ENCODE data around the gene ARG2.
A peak's percentile ranks its signal among the peaks of the same experiment; 100 is the strongest.
"Not testable (repeated sequence)": the region's sequence is repeated elsewhere in the genome, so short reads cannot be mapped to it uniquely, and the experiment has no call there.

ARG2 gene

DNA sequence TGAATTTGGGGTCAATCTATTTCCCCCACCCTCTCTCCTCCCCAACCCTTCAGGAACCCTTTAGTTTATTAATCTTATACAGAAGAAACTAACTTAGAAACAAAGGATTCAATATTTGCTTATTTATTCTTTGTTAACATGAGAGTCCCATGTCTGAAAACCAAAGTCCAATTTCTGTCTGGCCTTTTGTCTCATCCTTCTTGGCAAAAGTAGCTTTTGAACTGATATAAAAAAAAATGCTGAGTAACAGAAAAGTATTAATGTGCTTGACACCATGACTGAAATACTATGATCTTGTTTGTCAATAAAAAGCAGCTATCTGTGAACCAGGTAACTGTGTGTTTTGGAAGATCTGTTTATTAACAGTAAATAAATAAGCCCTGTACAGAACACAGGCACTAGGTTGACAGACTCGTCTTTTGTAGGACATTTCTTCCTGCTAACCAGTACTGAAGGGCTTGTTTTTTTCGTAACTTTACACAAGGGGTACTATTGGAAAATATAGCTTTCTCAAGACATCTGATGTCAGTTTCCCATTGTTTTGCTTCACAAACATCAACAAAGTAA, 30.4 kb upstream of the ARG2 start:
- DNase-seq, result no peak

- DNase-seq, result not testable (repeated sequence)
Measured at GRCh38 chr14:67593650-67594049, 26.1 kb upstream of the ARG2 start.

- DNase-seq, result no peak
Measured at GRCh38 chr14:67595392-67595791, 24.3 kb upstream of the ARG2 start.

- DNase-seq, result peak; percentile 85
Measured at GRCh38 chr14:67599698-67600561, 19.8 kb upstream of the ARG2 start, which contains the start of gene PIGH. PIGH (minus strand) TSS chr14:67600268; CDS start chr14:67600203, 65 bp downstream.

GRCh38 chr14:67600562-67600974, 19.2 kb upstream of the ARG2 start:
- not testable (repeated sequence) for DNase-seq

DNA sequence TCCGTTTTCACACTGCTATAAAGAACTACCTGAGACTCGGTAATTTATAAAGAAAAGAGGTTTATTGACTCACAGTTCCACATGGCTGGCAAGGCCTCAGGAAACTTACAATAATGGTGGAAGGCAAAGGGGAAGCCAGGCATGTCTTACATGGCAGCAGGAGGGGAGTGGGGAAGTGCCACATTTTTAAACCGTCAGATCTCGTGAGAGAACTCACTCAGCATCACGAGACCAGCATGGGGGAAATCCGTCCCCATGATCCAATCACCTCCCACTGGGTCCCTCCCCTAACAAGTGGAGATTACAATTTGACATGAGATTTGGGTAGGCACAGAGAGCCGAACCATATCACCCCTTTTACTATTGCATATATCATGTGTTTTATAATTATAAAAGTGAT, 17.6 kb upstream of the ARG2 start:
- no peak for DNase-seq

- DNase-seq, result no peak
Measured at GRCh38 chr14:67602995-67603545, 16.6 kb upstream of the ARG2 start.

DNA sequence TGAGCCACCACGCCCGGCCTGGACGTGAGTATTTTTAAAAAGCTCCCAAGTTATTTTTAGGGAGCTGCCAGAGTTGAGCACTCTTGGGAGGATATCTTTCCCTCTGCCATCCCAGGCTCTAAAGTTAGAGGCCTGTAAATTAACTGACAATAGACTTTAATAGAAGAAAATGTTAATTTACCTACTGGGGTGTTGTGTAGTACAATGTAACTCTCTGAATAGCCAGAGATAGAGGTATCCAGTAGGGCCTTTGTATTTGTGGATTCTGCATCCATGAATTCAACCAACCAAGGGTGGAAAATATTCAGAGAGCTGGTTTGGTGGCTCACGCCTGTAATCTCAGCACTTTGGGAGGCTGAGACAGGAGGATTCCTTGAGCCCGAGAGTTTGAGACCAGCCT, 12.1 kb upstream of the ARG2 start:
- DNase-seq, result no peak

- DNase-seq, result no peak
Measured at GRCh38 chr14:67609642-67610310, 9.9 kb upstream of the ARG2 start.

- DNase-seq, result peak; percentile 16
Measured at GRCh38 chr14:67610491-67610890, 9.2 kb upstream of the ARG2 start.

DNA sequence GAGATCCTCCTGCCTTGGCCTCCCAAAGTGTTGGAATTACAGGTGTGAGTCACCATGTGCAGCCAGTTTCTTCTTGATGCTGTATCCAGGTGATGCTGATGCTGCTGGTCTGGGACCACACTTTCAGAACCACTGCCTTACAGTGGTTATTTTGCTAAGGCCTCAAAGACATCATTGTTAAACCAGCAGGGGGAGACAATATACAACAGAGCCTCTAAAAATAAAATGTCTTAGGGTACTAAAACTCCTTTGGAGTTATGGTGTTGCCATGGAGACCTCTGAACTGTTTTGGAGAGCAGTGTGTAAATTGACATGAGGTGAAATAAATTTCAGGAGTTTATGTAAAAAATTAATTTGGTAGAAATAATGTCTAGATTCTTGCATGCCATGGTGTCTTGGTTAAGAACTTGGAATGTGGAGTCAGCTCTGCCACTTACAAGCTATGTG, 1.1 kb upstream of the ARG2 start:
- DNase-seq, result peak; percentile 76

DNA sequence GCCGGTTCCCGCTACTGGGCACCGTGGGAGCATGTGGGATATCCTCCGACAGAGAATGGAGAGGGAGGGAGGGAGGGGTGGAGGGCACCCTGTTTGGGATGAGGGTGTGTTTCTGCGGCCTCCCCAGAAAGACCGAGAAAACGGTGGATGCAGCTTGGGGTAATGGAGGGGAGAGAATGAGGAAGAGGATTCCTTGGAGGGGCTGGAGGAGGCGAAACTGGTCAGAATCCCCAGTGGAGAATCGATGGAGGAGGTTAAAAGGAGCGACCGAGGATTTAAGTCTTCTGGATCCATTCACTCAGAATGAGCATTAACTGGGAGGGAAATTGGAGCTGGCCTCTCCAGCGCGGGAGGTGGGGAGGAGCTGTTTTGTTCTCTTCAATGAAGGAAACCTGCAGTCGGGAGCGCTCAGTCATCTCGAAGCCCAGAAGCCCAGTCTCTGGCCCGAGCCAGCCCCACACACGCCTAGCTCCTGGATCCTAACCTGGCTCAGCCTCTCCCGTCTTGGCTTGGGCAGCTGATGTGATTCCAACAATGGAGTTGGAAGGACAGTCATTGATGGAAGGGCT, 581 bp downstream of the ARG2 start:
- no peak for DNase-seq

DNA sequence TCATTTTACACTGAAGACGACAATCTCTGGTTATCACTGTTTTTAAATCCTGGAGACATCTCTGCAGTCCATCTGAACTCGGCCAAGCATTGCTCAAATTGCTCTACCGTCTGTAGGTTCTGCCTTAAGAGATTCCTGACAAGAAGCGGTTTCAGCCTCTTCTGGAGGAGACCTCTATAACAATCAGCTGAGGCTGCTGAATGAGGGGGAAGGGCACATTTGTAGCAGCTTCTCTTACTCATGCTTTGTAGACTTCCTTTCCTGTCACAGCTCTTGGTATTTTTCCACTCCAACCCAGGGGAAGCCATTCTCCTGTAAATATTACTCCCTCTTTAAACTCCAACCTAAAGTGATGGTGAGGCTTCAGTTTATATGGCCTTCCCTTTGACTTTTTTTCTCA, 3.0 kb downstream of the ARG2 start:
- DNase-seq, result peak; percentile 28

DNA sequence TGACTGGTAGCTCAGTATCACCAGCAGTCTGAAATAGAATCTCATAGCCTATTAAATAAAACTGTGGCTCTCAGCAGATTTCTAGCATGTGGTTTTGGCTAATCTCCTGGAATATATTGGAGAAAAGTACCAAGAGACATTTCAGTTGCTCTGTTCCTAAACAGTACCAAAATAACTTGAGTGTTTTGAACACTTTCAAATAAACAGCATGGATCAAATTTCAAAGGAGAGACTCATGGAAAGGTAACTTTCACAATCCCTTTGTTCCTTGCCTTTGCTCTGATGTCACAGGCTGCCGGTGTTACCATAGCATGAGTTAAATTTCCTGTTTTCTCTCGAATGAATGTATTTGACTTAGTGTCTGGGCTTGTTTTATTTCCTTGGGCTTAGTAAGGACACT, 3.4 kb downstream of the ARG2 start:
- DNase-seq, result no peak

GRCh38 chr14:67626131-67626530, 6.4 kb downstream of the ARG2 start:
- not testable (repeated sequence) for DNase-seq

- DNase-seq, result no peak
Measured at GRCh38 chr14:67627519-67627918, 7.8 kb downstream of the ARG2 start.

- DNase-seq, result no peak
Measured at GRCh38 chr14:67630186-67630585, 10.5 kb downstream of the ARG2 start.

- DNase-seq, result no peak
Measured at GRCh38 chr14:67630938-67631337, 11.2 kb downstream of the ARG2 start.

DNA sequence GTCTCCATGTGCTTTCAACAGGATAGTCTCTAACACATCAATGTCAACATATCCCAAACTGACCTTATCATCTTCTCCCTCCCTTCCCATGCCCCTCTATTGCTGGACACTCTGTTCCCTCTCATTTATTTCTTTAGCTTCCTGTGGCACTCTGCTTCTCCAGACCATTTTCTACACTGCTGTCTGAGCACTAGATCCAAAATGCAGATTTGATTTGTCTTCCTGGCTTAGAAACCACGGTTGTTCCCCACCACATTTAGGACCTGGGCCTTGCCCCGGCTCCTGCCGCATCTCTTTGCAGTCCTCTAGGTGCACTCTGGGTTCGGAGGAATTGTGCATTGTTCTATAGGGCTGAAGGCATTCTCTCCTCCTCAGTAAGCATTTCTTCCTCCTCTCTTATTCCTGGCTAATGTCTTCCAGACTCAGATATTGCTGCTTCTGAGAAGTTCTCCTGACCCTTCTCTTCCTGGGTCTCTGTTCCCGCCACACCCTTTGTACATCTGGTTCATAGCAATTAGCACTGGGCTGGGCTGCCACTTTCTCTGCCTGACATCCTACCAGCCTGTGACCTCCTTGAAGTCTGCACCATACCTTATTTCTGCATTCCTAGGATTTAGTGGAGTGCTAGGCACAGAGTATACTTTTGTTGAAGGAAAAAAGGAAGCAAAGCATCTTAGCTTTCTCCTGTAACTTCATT, 13.9 kb downstream of the ARG2 start:
- DNase-seq, result no peak

DNA sequence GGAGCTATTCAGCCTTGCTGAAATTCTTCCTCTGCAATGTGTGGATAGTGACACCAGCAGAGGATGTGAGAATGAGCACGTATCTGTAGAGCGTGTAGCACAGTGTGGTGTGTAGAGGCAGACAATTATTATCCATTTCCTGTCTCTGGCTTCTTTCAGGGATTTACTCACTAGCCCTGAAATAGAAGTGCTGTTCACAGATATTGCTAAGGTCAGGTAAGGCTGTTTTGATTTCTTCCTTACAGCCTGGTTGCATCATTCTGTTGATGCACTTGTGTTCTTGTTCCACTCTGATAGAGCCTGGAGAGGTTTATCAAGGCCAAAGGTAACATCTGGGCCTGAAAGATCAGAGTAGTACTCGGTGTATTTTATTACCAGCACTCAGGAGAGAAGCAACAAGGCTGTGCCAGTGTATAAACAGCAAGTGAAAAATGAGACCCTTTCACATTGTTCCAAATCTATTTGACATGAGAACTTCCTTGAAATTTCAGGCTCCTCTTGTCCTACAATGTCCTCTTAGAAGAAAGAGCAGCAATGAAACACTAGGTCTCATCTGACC, 16.7 kb downstream of the ARG2 start:
- DNase-seq, result no peak

DNA sequence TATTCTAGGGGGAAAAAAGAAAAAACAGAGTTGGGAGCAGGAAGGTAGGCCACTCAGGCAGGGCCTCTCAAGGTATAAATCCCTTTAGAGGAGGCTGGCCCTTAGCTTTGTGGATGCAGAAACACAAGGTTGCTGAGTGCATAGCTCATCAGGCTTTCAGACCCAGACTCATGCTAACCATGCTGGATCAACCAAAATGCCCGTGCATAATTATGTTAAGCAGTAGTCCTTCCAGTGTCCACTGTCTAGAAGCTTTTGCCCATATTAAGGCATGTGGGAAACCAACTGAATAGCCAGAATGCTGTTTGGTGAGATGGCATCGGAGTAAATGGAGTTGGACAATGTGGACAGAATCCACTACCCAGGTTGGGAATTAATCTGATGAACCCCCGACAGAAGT, 18.9 kb downstream of the ARG2 start:
- DNase-seq, result no peak

DNA sequence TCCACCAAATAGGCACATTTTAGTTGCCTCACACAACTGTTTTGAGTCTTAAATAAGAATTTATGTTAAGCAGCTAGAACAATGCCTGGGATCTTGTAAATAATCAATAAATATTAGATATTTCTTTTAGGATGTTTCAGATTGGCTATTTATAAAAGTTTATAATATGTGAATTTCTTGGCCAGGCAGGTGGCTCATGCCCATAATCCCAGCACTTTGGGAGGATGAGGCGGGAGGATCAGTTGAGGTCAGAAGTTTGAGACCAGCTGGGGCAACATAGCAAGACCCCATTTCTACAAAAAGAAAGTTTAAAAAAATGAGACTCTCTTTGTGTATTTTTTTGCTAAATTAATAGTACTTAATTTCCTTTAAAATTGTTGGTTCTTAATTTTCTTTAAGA, 21.8 kb downstream of the ARG2 start:
- DNase-seq, result no peak

Data from MV-4-11 (cell line).